Naive thymus-derived CD4-positive, alpha-beta T cell (primary cell): ENCODE data around the gene RBM17. TPM values are rescaled to one million over a fixed set of nuclear protein-coding genes. Genes with fewer than 3 reads are reported as not detected.

Experiments
- ATAC-seq: fragments of 150-1000 bp; cut with Tn5 transposase; 2 replicates; pipeline ENCODE4 v1.10.0; 2021; ENCODE audit warnings: mild to moderate bottlenecking, moderate library complexity
- CTCF ChIA-PET: fragments of 350-600 bp; sonication (Branson Sonifier 250); formaldehyde crosslinking; loops from one replicate; lab custom pipeline; 2021; ENCODE audit warnings: antibody characterized with exemption; lab: Charles Lee
- POLR2A ChIA-PET: fragments of 350-600 bp; sonication (Branson Sonifier 250); formaldehyde crosslinking; loops from one replicate; lab custom pipeline; 2021; ENCODE audit warnings: antibody characterized with exemption, inconsistent platforms; lab: Charles Lee
- DNase-seq, 9 donors: peaks; one replicate each; pipeline versions ENCODE4 v3.0.0 to v3.0.0-alpha.2; 2020 to 2022; ENCODE audit warnings: mixed read lengths in 1 of 9
- H3K27ac ChIP-seq: one replicate; pipeline ENCODE4 v1.7.0; 2013; ENCODE audit warnings: mild to moderate bottlenecking, low read depth, low read length, moderate library complexity
- H3K27me3 ChIP-seq, 2 donors: one replicate each; pipeline ENCODE4 v1.7.0; 2013; ENCODE audit warnings: low read length in 2 of 2, mild to moderate bottlenecking in 2 of 2, moderate library complexity in 2 of 2; ENCODE audit not compliant: control insufficient read depth in 2 of 2, insufficient read depth in 2 of 2
- H3K36me3 ChIP-seq, 3 experiments: 1 replicate in 2 of 3; 2 replicates in 1 of 3; pipeline ENCODE4 v1.7.0; 2013; ENCODE audit warnings: low read length in 3 of 3, mild to moderate bottlenecking in 3 of 3, moderate library complexity in 1 of 3; ENCODE audit not compliant: insufficient read depth in 3 of 3, control insufficient read depth in 2 of 3
- H3K4me1 ChIP-seq, 2 donors: one replicate each; pipeline ENCODE4 v1.7.0; 2013; ENCODE audit warnings: low read length in 2 of 2, mild to moderate bottlenecking in 2 of 2, moderate library complexity in 1 of 2; ENCODE audit not compliant: control insufficient read depth in 2 of 2, insufficient read depth in 2 of 2
- H3K4me3 ChIP-seq: 2 replicates; pipeline ENCODE4 v1.7.0; 2013; ENCODE audit warnings: mild to moderate bottlenecking, low read length
- H3K9me3 ChIP-seq, 3 experiments: 1 replicate in 2 of 3; 2 replicates in 1 of 3; pipeline ENCODE4 v1.7.0; 2013; ENCODE audit warnings: low read length in 3 of 3; ENCODE audit not compliant: control insufficient read depth in 2 of 3
- H3K27ac Mint-ChIP-seq, 9 donors: one replicate each; pipeline ENCODE4 v1.8.0; 2020 to 2022; ENCODE audit warnings: mixed read lengths in 9 of 9, mild to moderate bottlenecking in 8 of 9, moderate library complexity in 5 of 9, inconsistent platforms in 2 of 9
- H3K27me3 Mint-ChIP-seq, 5 donors: one replicate each; pipeline ENCODE4 v1.8.0; 2021 to 2022; ENCODE audit warnings: mixed read lengths in 5 of 5, mild to moderate bottlenecking in 1 of 5
- H3K36me3 Mint-ChIP-seq, 5 donors: one replicate each; pipeline ENCODE4 v1.8.0; 2020 to 2022; ENCODE audit warnings: mixed read lengths in 5 of 5, mild to moderate bottlenecking in 3 of 5, inconsistent platforms in 1 of 5
- H3K4me1 Mint-ChIP-seq, 7 donors: one replicate each; pipeline ENCODE4 v1.8.0; 2020 to 2022; ENCODE audit warnings: mixed read lengths in 7 of 7, mild to moderate bottlenecking in 3 of 7, inconsistent platforms in 1 of 7
- H3K4me3 Mint-ChIP-seq, 10 donors: one replicate each; pipeline ENCODE4 v1.8.0; 2020 to 2022; ENCODE audit warnings: mild to moderate bottlenecking in 10 of 10, mixed read lengths in 10 of 10, moderate library complexity in 6 of 10, inconsistent platforms in 2 of 10
- H3K9me3 Mint-ChIP-seq, 11 donors: one replicate each; pipeline ENCODE4 v1.8.0; 2020 to 2022; ENCODE audit warnings: mixed read lengths in 11 of 11, mild to moderate bottlenecking in 4 of 11, inconsistent platforms in 1 of 11, moderate library complexity in 1 of 11
- intact Hi-C, 2 donors: fragments of 100-400 bp; cut with micrococcal nuclease; formaldehyde crosslinking; loops; one replicate each; pipeline ENCODE4 v1.15.1; 2023
- polyA plus RNA-seq, 2 donors: library from polyadenylated mRNA; unstranded; fragments of 300-500 nt; fragmentation: Illumina TruSeq; gene quantifications; one replicate each; pipeline ENCODE4 v1.2.3, GENCODE V29; 2021
- total RNA-seq, 6 experiments: library from RNA in 5 of 6; stranded (reverse) in 5 of 6; gene quantifications; 1 replicate in 5 of 6; 2 replicates in 1 of 6; pipeline ENCODE4 v1.2.3 and lab custom pipeline; 2021 to 2026

RBM17 gene
- total and polyA plus RNA-seq, 7 experiments from 2014 or later, result 66.6 to 158 (median 121) TPM

- no peak overlapping the region for H3K4me3 ChIP-seq
Measured at GRCh38 chr10:6048281-6049030, 40.4 kb upstream of the RBM17 start.

GRCh38 chr10:6049031-6049400, 39.8 kb upstream of the RBM17 start:
- peak overlapping the region in 5 of 10 donors; percentile 10 to 96 (median 86) for H3K4me3 Mint-ChIP-seq
- peaks cover 0 to 49% (median 0%) of the 10 kb centered on the region in 5 donors for H3K36me3 Mint-ChIP-seq

More at GRCh38 chr10:6048281-6049030, 40.4 kb upstream of the RBM17 start:
- H3K27me3 Mint-ChIP-seq, result no peaks in the 10 kb centered on the region
- CTCF ChIA-PET, result interaction anchor here (0.6 to 7.7 kb wide), 7 partner anchors 9 to 350 kb away, joined by 3 to 52 read pairs (median 6); no protein-coding TSS in a partner anchor
- DNase-seq, result peak in 1 of 9 donors; percentile 16
- H3K4me1 ChIP-seq, result peaks cover 59 to 69% of the 10 kb centered on the region in 2 donors
- no peak for ATAC-seq
- no peaks in the 10 kb centered on the region for H3K27me3 ChIP-seq
- H3K9me3 Mint-ChIP-seq, result peaks cover 0 to 2% (median 0%) of the 10 kb centered on the region in 11 donors
- H3K36me3 ChIP-seq, result no peaks in the 10 kb centered on the region
- H3K9me3 ChIP-seq, result no peaks in the 10 kb centered on the region
- intact Hi-C loops, result no loop called here
- peak overlapping the region in 7 of 9 donors; percentile 29 to 99 (median 97) for H3K27ac Mint-ChIP-seq
- H3K36me3 Mint-ChIP-seq, result peaks cover 0 to 50% (median 0%) of the 10 kb centered on the region in 5 donors
- no peak overlapping the region for H3K27ac ChIP-seq
- H3K4me1 Mint-ChIP-seq, result peaks cover 61 to 95% (median 88%) of the 10 kb centered on the region in 7 donors
- POLR2A ChIA-PET, result interaction anchor here (1.2 to 8.6 kb wide), 5 partner anchors 11 to 38 kb away, joined by 5 to 88 read pairs (median 27); partner anchors contain the start of gene IL2RA
- peak overlapping the region in 5 of 10 donors; percentile 23 to 96 (median 44) for H3K4me3 Mint-ChIP-seq

GRCh38 chr10:6050801-6051445, 37.9 kb upstream of the RBM17 start:
- peak; percentile 62 to 98 (median 90) for DNase-seq
- POLR2A ChIA-PET, result interaction anchor here (0.7 to 8.6 kb wide), 18 partner anchors 9 to 297 kb away, joined by 3 to 88 read pairs (median 4); partner anchors contain the start of gene IL2RA
- Mint-ChIP-seq H3K27ac (peak overlapping the region; percentile 94 to 99 (median 97)), H3K4me3 (peak overlapping the region; percentile 78 to 98 (median 92)), H3K4me1 (peaks cover 54 to 90% (median 85%) of the 10 kb centered on the region in 7 donors), H3K9me3 (no peaks in the 10 kb centered on the region), H3K27me3 (no peaks in the 10 kb centered on the region), H3K36me3 (peaks cover 0 to 49% (median 0%) of the 10 kb centered on the region in 5 donors)
- intact Hi-C loops, result loop anchor here (1.0 to 10.0 kb wide), 13 partner anchors 11 to 604 kb away; partner anchors contain the start of genes FBH1 (in 1 of the 2), GDI2 (in 1 of the 2), IL15RA (in 1 of the 2) and IL2RA (in 1 of the 2)
- H3K27ac ChIP-seq, result peak overlapping the region; percentile 79
- H3K4me1 ChIP-seq, result peaks cover 52 to 54% of the 10 kb centered on the region in 2 donors
- H3K4me3 ChIP-seq, result peak overlapping the region; percentile 49
- peak; percentile 92 for ATAC-seq
- CTCF ChIA-PET, result interaction anchor here (0.6 to 7.7 kb wide), 14 partner anchors 9 to 331 kb away, joined by 3 to 52 read pairs (median 4); partner anchors contain the start of gene IL2RA
- no peaks in the 10 kb centered on the region for H3K27me3 ChIP-seq
- H3K9me3 ChIP-seq, result no peaks in the 10 kb centered on the region
- no peaks in the 10 kb centered on the region for H3K36me3 ChIP-seq

More at GRCh38 chr10:6049031-6049400, 39.8 kb upstream of the RBM17 start:
- H3K27me3 Mint-ChIP-seq, result no peaks in the 10 kb centered on the region
- Histone ChIP-seq H3K9me3 (no peaks in the 10 kb centered on the region), H3K4me1 (peaks cover 63 to 72% of the 10 kb centered on the region in 2 donors), H3K4me3 (no peak overlapping the region), H3K27me3 (no peaks in the 10 kb centered on the region), H3K27ac (peak overlapping the region; percentile 79), H3K36me3 (no peaks in the 10 kb centered on the region)
- H3K27ac Mint-ChIP-seq, result peak overlapping the region in 8 of 9 donors; percentile 14 to 99 (median 97)
- DNase-seq, result peak in 1 of 9 donors; percentile 16
- ChIA-PET POLR2A (interaction anchor here (1.2 to 8.6 kb wide), 5 partner anchors 12 to 38 kb away, joined by 5 to 88 read pairs (median 27); partner anchors contain the start of gene IL2RA), CTCF (interaction anchor here (0.6 to 7.7 kb wide), 7 partner anchors 9 to 349 kb away, joined by 3 to 52 read pairs (median 6); no protein-coding TSS in a partner anchor)
- intact Hi-C loops, result no loop called here
- H3K9me3 Mint-ChIP-seq, result peaks cover 0 to 2% (median 0%) of the 10 kb centered on the region in 11 donors
- peaks cover 66 to 95% (median 91%) of the 10 kb centered on the region in 7 donors for H3K4me1 Mint-ChIP-seq
- no peak for ATAC-seq

GRCh38 chr10:6052247-6053221, 36.3 kb upstream of the RBM17 start:
- POLR2A ChIA-PET, result interaction anchor here (0.5 to 8.6 kb wide), 13 partner anchors 8 to 466 kb away, joined by 3 to 88 read pairs (median 5); partner anchors contain the start of gene IL2RA
- Mint-ChIP-seq H3K4me3 (peak overlapping the region; percentile 51 to 98 (median 76)), H3K27ac (peak overlapping the region; percentile 84 to 97 (median 89)), H3K9me3 (no peaks in the 10 kb centered on the region), H3K27me3 (no peaks in the 10 kb centered on the region), H3K36me3 (peaks cover 0 to 52% (median 0%) of the 10 kb centered on the region in 5 donors), H3K4me1 (peaks cover 49 to 88% (median 83%) of the 10 kb centered on the region in 7 donors)
- H3K27ac ChIP-seq, result peak overlapping the region; percentile 79
- H3K9me3 ChIP-seq, result no peaks in the 10 kb centered on the region
- H3K4me3 ChIP-seq, result peak overlapping the region; percentile 28
- CTCF ChIA-PET, result interaction anchor here (0.6 to 7.7 kb wide), 7 partner anchors 11 to 38 kb away, joined by 3 to 52 read pairs (median 3); no protein-coding TSS in a partner anchor
- ATAC-seq (peak; percentile 43), DNase-seq (peak in 6 of 9 donors; percentile 26 to 80 (median 36))
- H3K27me3 ChIP-seq, result no peaks in the 10 kb centered on the region
- intact Hi-C loops, result loop anchor here (1.0 to 10.0 kb wide), 7 partner anchors 10 to 368 kb away; partner anchors contain the start of genes GDI2 (in 1 of the 2), IL2RA (in 1 of the 2) and TASOR2 (in 1 of the 2)
- H3K4me1 ChIP-seq, result peaks cover 40 to 43% of the 10 kb centered on the region in 2 donors
- no peaks in the 10 kb centered on the region for H3K36me3 ChIP-seq

GRCh38 chr10:6053303-6053702, 35.5 kb upstream of the RBM17 start:
- POLR2A ChIA-PET, result interaction anchor here (0.6 to 8.6 kb wide), 9 partner anchors 9 to 465 kb away, joined by 3 to 88 read pairs (median 6); partner anchors contain the start of gene IL2RA
- no peak overlapping the region for H3K4me3 ChIP-seq
- peak in 1 of 9 donors; percentile 15 for DNase-seq
- H3K9me3 Mint-ChIP-seq, result no peaks in the 10 kb centered on the region
- no peaks in the 10 kb centered on the region for H3K27me3 ChIP-seq
- CTCF ChIA-PET, result interaction anchor here (0.6 to 7.7 kb wide), 6 partner anchors 12 to 39 kb away, joined by 3 to 52 read pairs (median 4); no protein-coding TSS in a partner anchor
- H3K4me1 ChIP-seq, result peaks cover 40 to 43% of the 10 kb centered on the region in 2 donors
- peak overlapping the region in 8 of 9 donors; percentile 84 to 97 (median 90) for H3K27ac Mint-ChIP-seq
- H3K4me3 Mint-ChIP-seq, result peak overlapping the region in 9 of 10 donors; percentile 54 to 98 (median 78)
- intact Hi-C loops, result loop anchor here in 1 of 2 donors (5.0 to 10.0 kb wide), 3 partner anchors 109 to 369 kb away; partner anchors contain the start of genes GDI2 and TASOR2
- no peak for ATAC-seq
- H3K36me3 ChIP-seq, result no peaks in the 10 kb centered on the region
- H3K27me3 Mint-ChIP-seq, result no peaks in the 10 kb centered on the region
- H3K27ac ChIP-seq, result peak overlapping the region; percentile 79
- peaks cover 0 to 53% (median 0%) of the 10 kb centered on the region in 5 donors for H3K36me3 Mint-ChIP-seq
- H3K4me1 Mint-ChIP-seq, result peaks cover 44 to 89% (median 85%) of the 10 kb centered on the region in 7 donors
- H3K9me3 ChIP-seq, result no peaks in the 10 kb centered on the region
